H9 (cell line): Measurements from ENCODE around the gene C10orf143. TPM values are rescaled to one million over a fixed set of nuclear protein-coding genes. Genes with fewer than 3 reads are reported as not detected.
"Not testable (repeated sequence)": the region's sequence is repeated elsewhere in the genome, so short reads cannot be mapped to it uniquely, and the experiment has no call there.

Experiments
- DNase-seq: peaks from one replicate; pipeline ENCODE4 v3.0.0-alpha.2; 2017
- H2AFZ ChIP-seq: one replicate; pipeline ENCODE4 v1.6.1; 2013; ENCODE audit warnings: mild to moderate bottlenecking, low read length, control low read depth, moderate library complexity
- H2AK5ac ChIP-seq: 2 replicates; pipeline ENCODE4 v1.6.1; 2013; ENCODE audit warnings: low read length, control low read depth, mixed read lengths; ENCODE audit not compliant: insufficient read length
- H2BK120ac ChIP-seq: one replicate; pipeline ENCODE4 v1.6.1; 2013; ENCODE audit warnings: low read depth, mild to moderate bottlenecking, low read length, control low read depth, inconsistent platforms; ENCODE audit not compliant: poor library complexity, severe bottlenecking
- H2BK12ac ChIP-seq: 2 replicates; pipeline ENCODE4 v1.6.1; 2013; ENCODE audit warnings: low read length, control low read depth, mixed read lengths, low read depth; ENCODE audit not compliant: insufficient read length
- H2BK15ac ChIP-seq: 2 replicates; pipeline ENCODE4 v1.6.1; 2013; ENCODE audit warnings: low read depth, low read length, control low read depth
- H2BK20ac ChIP-seq: one replicate; pipeline ENCODE4 v1.6.1; 2013; ENCODE audit warnings: low read depth, mild to moderate bottlenecking, low read length, control low read depth, inconsistent platforms; ENCODE audit not compliant: poor library complexity, severe bottlenecking
- H2BK5ac ChIP-seq: 2 replicates; pipeline ENCODE4 v1.6.1; 2013; ENCODE audit warnings: low read length, control low read depth, mixed read lengths; ENCODE audit not compliant: insufficient read length
- H3K14ac ChIP-seq: 2 replicates; pipeline ENCODE4 v1.6.1; 2013; ENCODE audit warnings: low read length, control low read depth; ENCODE audit not compliant: insufficient read depth
- H3K18ac ChIP-seq: 2 replicates; pipeline ENCODE4 v1.6.1; 2013; ENCODE audit warnings: low read depth, mild to moderate bottlenecking, mixed read lengths, low read length, control low read depth; ENCODE audit not compliant: insufficient read length
- H3K23ac ChIP-seq: 2 replicates; pipeline ENCODE4 v1.6.1; 2013; ENCODE audit warnings: low read length, control low read depth, mixed read lengths, low read depth; ENCODE audit not compliant: insufficient read length
- H3K23me2 ChIP-seq: 2 replicates; pipeline ENCODE4 v1.6.1; 2013; ENCODE audit warnings: low read depth, mild to moderate bottlenecking, mixed read lengths, low read length, control low read depth; ENCODE audit not compliant: insufficient read length, poor library complexity, severe bottlenecking
- H3K27ac ChIP-seq: 2 replicates; pipeline ENCODE4 v1.5.1; 2013; ENCODE audit warnings: low read length, control low read depth, mixed read lengths, low read depth; ENCODE audit not compliant: insufficient read length
- H3K27me3 ChIP-seq: 2 replicates; pipeline ENCODE4 v1.6.1; 2013; ENCODE audit warnings: low read length, control low read depth, inconsistent platforms; ENCODE audit not compliant: insufficient read depth
- H3K4ac ChIP-seq: 2 replicates; pipeline ENCODE4 v1.6.1; 2013; ENCODE audit warnings: low read depth, mild to moderate bottlenecking, control low read depth, inconsistent platforms, low read length, moderate library complexity
- H3K4me1 ChIP-seq: 2 replicates; pipeline ENCODE4 v1.6.1; 2013; ENCODE audit warnings: low read length, control low read depth, inconsistent platforms; ENCODE audit not compliant: insufficient read depth
- H3K4me2 ChIP-seq: 2 replicates; pipeline ENCODE4 v1.6.1; 2013; ENCODE audit warnings: low read length, control low read depth, mixed read lengths; ENCODE audit not compliant: insufficient read length, insufficient read depth
- H3K56ac ChIP-seq: 2 replicates; pipeline ENCODE4 v1.6.1; 2013; ENCODE audit warnings: low read depth, mild to moderate bottlenecking, mixed read lengths, low read length, control low read depth; ENCODE audit not compliant: insufficient read length
- H3K79me1 ChIP-seq: 2 replicates; pipeline ENCODE4 v1.6.1; 2013; ENCODE audit warnings: low read depth, mild to moderate bottlenecking, moderate library complexity, low read length, control low read depth, inconsistent platforms; ENCODE audit not compliant: insufficient read depth, poor library complexity, severe bottlenecking
- H3K79me2 ChIP-seq: 2 replicates; pipeline ENCODE4 v1.6.1; 2013; ENCODE audit warnings: low read length, control low read depth, inconsistent platforms; ENCODE audit not compliant: insufficient read depth
- H3K9ac ChIP-seq: 2 replicates; pipeline ENCODE4 v1.6.1; 2013; ENCODE audit warnings: low read length, control low read depth, mixed read lengths; ENCODE audit not compliant: insufficient read length; ENCODE audit errors: extremely low read depth
- H3K9me3 ChIP-seq: one replicate; pipeline ENCODE4 v1.6.1; 2013; ENCODE audit warnings: low read depth, low read length, inconsistent platforms; ENCODE audit not compliant: control insufficient read depth
- H3T11ph ChIP-seq: one replicate; pipeline ENCODE4 v1.6.1; 2013; ENCODE audit warnings: mild to moderate bottlenecking, low read length, control low read depth, inconsistent platforms
- H4K20me1 ChIP-seq: one replicate; pipeline ENCODE4 v1.6.1; 2013; ENCODE audit not compliant: control insufficient read depth, insufficient read length, insufficient read depth
- H4K5ac ChIP-seq: 2 replicates; pipeline ENCODE4 v1.6.1; 2013; ENCODE audit warnings: low read depth, mild to moderate bottlenecking, mixed read lengths, low read length, control low read depth; ENCODE audit not compliant: insufficient read length
- H4K8ac ChIP-seq: replicated peaks from 2 replicates; pipeline ENCODE4 v1.6.1; 2013; ENCODE audit warnings: low read length, control low read depth, mixed read lengths, low read depth; ENCODE audit not compliant: insufficient read length
- H4K91ac ChIP-seq: 2 replicates; pipeline ENCODE4 v1.6.1; 2013; ENCODE audit warnings: low read depth, mild to moderate bottlenecking, moderate library complexity, mixed read lengths, low read length, control low read depth; ENCODE audit not compliant: insufficient read length
- H3K27ac Mint-ChIP-seq, 3 experiments: 2 replicates in 2 of 3; 3 replicates in 1 of 3; pipeline ENCODE4 v1.8.0; 2020 to 2021; ENCODE audit warnings: mixed read lengths in 3 of 3, mild to moderate bottlenecking in 1 of 3, moderate library complexity in 1 of 3
- H3K27me3 Mint-ChIP-seq: 2 replicates; pipeline ENCODE4 v1.8.0; 2021; ENCODE audit warnings: low read depth, mild to moderate bottlenecking, moderate library complexity, mixed read lengths
- H3K36me3 Mint-ChIP-seq, 3 experiments: 2 replicates in 2 of 3; 3 replicates in 1 of 3; pipeline ENCODE4 v1.8.0; 2020 to 2021; ENCODE audit warnings: low read depth in 3 of 3, mixed read lengths in 3 of 3; ENCODE audit not compliant: insufficient read depth in 1 of 3
- H3K4me1 Mint-ChIP-seq, 2 experiments: 2 replicates each; pipeline ENCODE4 v1.8.0; 2020; ENCODE audit warnings: mixed read lengths in 2 of 2
- H3K4me3 Mint-ChIP-seq, 2 experiments: 2 replicates in 1 of 2; 3 replicates in 1 of 2; pipeline ENCODE4 v1.8.0; 2020 to 2021; ENCODE audit warnings: mild to moderate bottlenecking in 2 of 2, mixed read lengths in 2 of 2, moderate library complexity in 1 of 2
- H3K9me3 Mint-ChIP-seq, 2 experiments: 2 replicates in 1 of 2; 3 replicates in 1 of 2; pipeline ENCODE4 v1.8.0; 2020; ENCODE audit warnings: mild to moderate bottlenecking in 2 of 2, mixed read lengths in 2 of 2, moderate library complexity in 1 of 2
- whole genome bisulfite sequencing: extraction: QIAGEN DNeasy Blood & Tissue Kit; methylation state at CpG from one replicate; pipeline ENCODE4 v1.1.7; 2013; ENCODE audit warnings: missing lambda C conversion rate, low lambda C conversion rate, mixed read lengths; ENCODE audit not compliant: insufficient read length; ENCODE audit errors: extremely low coverage; 5-methylcytosine and 5-hydroxymethylcytosine counted together
- total RNA-seq: library from RNA; stranded (reverse); gene quantifications from 2 replicates; pipeline ENCODE4 v1.2.1, GENCODE V29; 2021
- TF ChIP-seq, protein P1 (sequence below): fragments of 200-600 bp; sonication (generic); conservative IDR thresholded peaks from 3 replicates; pipeline ENCODE4 v1.8.0; 2021; ENCODE audit warnings: antibody characterized with exemption, mild to moderate bottlenecking

The C10orf143 gene
- total RNA-seq, 1 experiment from 2014 or later = 0.94 TPM

DNA sequence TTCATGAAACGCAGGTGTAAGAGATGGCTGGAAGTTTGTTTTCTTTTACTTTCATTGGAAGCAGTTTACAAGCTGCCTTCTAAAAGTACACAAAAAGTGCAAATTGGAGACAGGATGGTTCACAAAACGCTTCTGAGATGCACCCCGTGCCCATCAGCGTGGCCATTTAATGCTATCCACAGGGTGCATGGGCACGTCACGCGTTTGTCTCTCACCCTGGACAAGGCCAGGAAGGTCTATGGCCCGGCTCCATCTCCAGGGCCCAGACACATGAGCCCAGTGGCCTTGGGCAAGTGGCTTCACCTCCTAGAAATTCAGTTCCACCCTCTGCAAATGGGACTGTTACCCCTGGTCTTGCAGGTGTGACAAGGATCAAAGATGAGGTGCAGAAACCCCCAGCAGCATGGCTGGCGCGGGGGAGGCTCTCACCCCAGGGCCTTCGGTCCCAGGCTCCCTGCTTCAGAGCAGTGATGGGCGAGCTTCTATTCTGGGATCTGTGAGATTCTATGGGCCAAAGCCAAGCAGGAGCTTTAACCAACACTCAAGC, 85.8 kb downstream of the C10orf143 start:
- no peak overlapping the region for H2BK12ac ChIP-seq
- H3K9me3 Mint-ChIP-seq = peaks cover 0 to 3% of the 10 kb centered on the region in 2 experiments; a peak in 1 of 5 replicates
- H2BK5ac ChIP-seq = no peak overlapping the region
- H3K4ac ChIP-seq = no peak overlapping the region
- DNase-seq = no peak
- no peak overlapping the region for H3K23ac ChIP-seq
- no peak overlapping the region for H4K5ac ChIP-seq
- H3K23me2 ChIP-seq = no peaks in the 10 kb centered on the region
- no peak overlapping the region for H2AFZ ChIP-seq
- no peaks in the 10 kb centered on the region for H4K20me1 ChIP-seq
- no peaks in the 10 kb centered on the region for H3K4me1 ChIP-seq
- no peaks in the 10 kb centered on the region for H3K79me1 ChIP-seq
- no peak overlapping the region for H2BK15ac ChIP-seq
- no peaks in the 10 kb centered on the region for H3K36me3 Mint-ChIP-seq
- H3K4me2 ChIP-seq = no peak overlapping the region
- no peak overlapping the region for H2BK20ac ChIP-seq
- H3K27ac Mint-ChIP-seq = no peak overlapping the region
- no peak overlapping the region for H3K4me3 Mint-ChIP-seq
- TF ChIP-seq, protein P1, sequence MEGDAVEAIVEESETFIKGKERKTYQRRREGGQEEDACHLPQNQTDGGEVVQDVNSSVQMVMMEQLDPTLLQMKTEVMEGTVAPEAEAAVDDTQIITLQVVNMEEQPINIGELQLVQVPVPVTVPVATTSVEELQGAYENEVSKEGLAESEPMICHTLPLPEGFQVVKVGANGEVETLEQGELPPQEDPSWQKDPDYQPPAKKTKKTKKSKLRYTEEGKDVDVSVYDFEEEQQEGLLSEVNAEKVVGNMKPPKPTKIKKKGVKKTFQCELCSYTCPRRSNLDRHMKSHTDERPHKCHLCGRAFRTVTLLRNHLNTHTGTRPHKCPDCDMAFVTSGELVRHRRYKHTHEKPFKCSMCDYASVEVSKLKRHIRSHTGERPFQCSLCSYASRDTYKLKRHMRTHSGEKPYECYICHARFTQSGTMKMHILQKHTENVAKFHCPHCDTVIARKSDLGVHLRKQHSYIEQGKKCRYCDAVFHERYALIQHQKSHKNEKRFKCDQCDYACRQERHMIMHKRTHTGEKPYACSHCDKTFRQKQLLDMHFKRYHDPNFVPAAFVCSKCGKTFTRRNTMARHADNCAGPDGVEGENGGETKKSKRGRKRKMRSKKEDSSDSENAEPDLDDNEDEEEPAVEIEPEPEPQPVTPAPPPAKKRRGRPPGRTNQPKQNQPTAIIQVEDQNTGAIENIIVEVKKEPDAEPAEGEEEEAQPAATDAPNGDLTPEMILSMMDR = no peak
- peaks cover 6% of the 10 kb centered on the region; the same call in 1 of the 2 replicates for H3K27me3 Mint-ChIP-seq
- H3K27ac ChIP-seq = no peak overlapping the region
- H2BK120ac ChIP-seq = no peak overlapping the region
- no peaks in the 10 kb centered on the region for H3K27me3 ChIP-seq
- H3K9me3 ChIP-seq = no peaks in the 10 kb centered on the region
- no peak overlapping the region for H4K91ac ChIP-seq
- no peak overlapping the region for H2AK5ac ChIP-seq
- no peaks in the 10 kb centered on the region for H3K4me1 Mint-ChIP-seq
- no peak overlapping the region for H3K14ac ChIP-seq
- WGBS = no CpG with 5 or more reads among the region's 12 CpGs
- no peaks in the 10 kb centered on the region for H3K79me2 ChIP-seq
- H3K18ac ChIP-seq = no peak overlapping the region
- H3K9ac ChIP-seq = no peak overlapping the region
- no peak overlapping the region for H4K8ac ChIP-seq
- no peak overlapping the region for H3K56ac ChIP-seq
- no peak overlapping the region for H3T11ph ChIP-seq

DNA sequence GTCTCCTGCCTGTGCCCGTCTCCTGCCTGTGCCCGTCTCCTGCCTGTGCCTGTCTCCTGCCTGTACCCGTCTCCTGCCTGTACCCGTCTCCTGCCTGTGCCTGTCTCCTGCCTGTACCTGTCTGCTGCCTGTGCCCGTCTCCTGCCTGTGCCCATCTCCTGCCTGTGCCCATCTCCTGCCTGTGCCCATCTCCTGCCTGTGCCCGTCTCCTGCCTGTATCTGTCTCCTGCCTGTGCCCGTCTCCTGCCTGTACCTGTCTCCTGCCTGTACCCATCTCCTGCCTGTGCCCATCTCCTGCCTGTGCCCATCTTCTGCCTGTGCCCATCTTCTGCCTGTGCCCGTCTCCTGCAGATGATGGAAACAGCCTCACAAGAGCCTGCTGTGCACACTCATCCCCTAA, 86.3 kb downstream of the C10orf143 start:
- H4K5ac ChIP-seq, H3K27ac Mint-ChIP-seq, H3K4me1 ChIP-seq, H2BK12ac ChIP-seq, H3K23ac ChIP-seq, H3K23me2 ChIP-seq, H3K79me2 ChIP-seq, H2BK5ac ChIP-seq, H2BK20ac ChIP-seq, H3K4ac ChIP-seq, H3K9me3 ChIP-seq, H3T11ph ChIP-seq, H2AFZ ChIP-seq, H3K4me1 Mint-ChIP-seq, H2BK120ac ChIP-seq, H3K14ac ChIP-seq, H4K8ac ChIP-seq, H4K91ac ChIP-seq, H3K56ac ChIP-seq, H4K20me1 ChIP-seq, H3K9ac ChIP-seq, H2BK15ac ChIP-seq, H3K4me2 ChIP-seq, H3K27me3 ChIP-seq, H3K27me3 Mint-ChIP-seq, H3K27ac ChIP-seq, H3K9me3 Mint-ChIP-seq, H3K36me3 Mint-ChIP-seq, H3K18ac ChIP-seq, H2AK5ac ChIP-seq, H3K79me1 ChIP-seq, DNase-seq, H3K4me3 Mint-ChIP-seq: not testable (repeated sequence)
- no CpG with 5 or more reads among the region's 8 CpGs for whole genome bisulfite sequencing
